IMR-90 (cell line): ENCODE data around the gene TRAPPC5. TPM values are rescaled to one million over a fixed set of nuclear protein-coding genes. Genes with fewer than 3 reads are reported as not detected.

ENCODE experiments used
- ATAC-seq: fragments of 200-7000 bp; cut with Tn5 transposase; 2 replicates; pipeline ENCODE4 v1.9.1; 2020; ENCODE audit warnings: low read depth, mild to moderate bottlenecking, moderate library complexity
- BruUV-seq: library from RNA; stranded (reverse); fragments of 400-500 nt; replicated peaks from 2 replicates; lab custom pipeline; 2021; lab: Mats Ljungman, UMichigan
- CTCF ChIA-PET: fragments of 300-600 bp; formaldehyde crosslinking; extraction: SDS; loops from one replicate; lab custom pipeline; 2021; ENCODE audit warnings: antibody characterized with exemption; lab: Yijun Ruan, JAX
- POLR2A ChIA-PET: fragments of 300-600 bp; sonication (Branson Sonifier 250); formaldehyde crosslinking; loops from one replicate; lab custom pipeline; 2022; ENCODE audit warnings: antibody characterized with exemption; ENCODE audit not compliant: unreplicated experiment; lab: Charles Lee
- DNase-seq: peaks from one replicate; pipeline ENCODE4 v3.0.0; 2013
- H2AFZ ChIP-seq: replicated peaks from 2 replicates; pipeline ENCODE3; 2013; ENCODE audit warnings: low read length, mild to moderate bottlenecking; ENCODE audit not compliant: poor library complexity
- H2AK5ac ChIP-seq: 2 replicates; pipeline ENCODE4 v1.6.1; 2013; ENCODE audit warnings: low read depth, low read length, inconsistent platforms
- H2AK9ac ChIP-seq: replicated peaks from 2 replicates; pipeline ENCODE3; 2013; ENCODE audit warnings: mild to moderate bottlenecking, low read depth, low read length, moderate library complexity; ENCODE audit not compliant: poor library complexity
- H2BK120ac ChIP-seq: 2 replicates; pipeline ENCODE4 v1.6.1; 2013; ENCODE audit warnings: low read depth, low read length, inconsistent platforms
- H2BK15ac ChIP-seq: 3 replicates; pipeline ENCODE4 v1.6.1; 2013; ENCODE audit warnings: low read depth, low read length, inconsistent platforms
- H2BK20ac ChIP-seq: 2 replicates; pipeline ENCODE4 v1.6.1; 2013; ENCODE audit warnings: low read depth, mild to moderate bottlenecking, inconsistent platforms, low read length, moderate library complexity
- H2BK5ac ChIP-seq: 2 replicates; pipeline ENCODE4 v1.6.1; 2013; ENCODE audit warnings: mild to moderate bottlenecking, low read depth, low read length, inconsistent platforms; ENCODE audit not compliant: poor library complexity, severe bottlenecking
- H3K14ac ChIP-seq: replicated peaks from 2 replicates; pipeline ENCODE4 v1.6.1; 2013; ENCODE audit warnings: low read depth, low read length, inconsistent platforms
- H3K18ac ChIP-seq: 2 replicates; pipeline ENCODE4 v1.6.1; 2013; ENCODE audit warnings: low read depth, low read length, control low read depth
- H3K23ac ChIP-seq: 2 replicates; pipeline ENCODE4 v1.6.1; 2013; ENCODE audit warnings: low read depth, low read length, inconsistent platforms
- H3K27ac ChIP-seq: 2 replicates; pipeline ENCODE4 v1.5.1; 2013; ENCODE audit warnings: mild to moderate bottlenecking, control low read depth, low read length; ENCODE audit not compliant: insufficient read depth
- H3K27me3 ChIP-seq: 2 replicates; pipeline ENCODE4 v1.6.1; 2013; ENCODE audit warnings: low read length; ENCODE audit not compliant: control insufficient read depth, insufficient read depth
- H3K36me3 ChIP-seq: 2 replicates; pipeline ENCODE4 v1.6.1; 2013; ENCODE audit warnings: low read length, mixed read lengths; ENCODE audit not compliant: control insufficient read depth, insufficient read depth
- H3K4ac ChIP-seq: 2 replicates; pipeline ENCODE4 v1.6.1; 2013; ENCODE audit warnings: low read depth, low read length, inconsistent platforms
- H3K4me1 ChIP-seq: 2 replicates; pipeline ENCODE4 v1.6.1; 2013; ENCODE audit warnings: low read length, mixed read lengths; ENCODE audit not compliant: control insufficient read depth, insufficient read depth
- H3K4me2 ChIP-seq: 2 replicates; pipeline ENCODE4 v1.6.1; 2013; ENCODE audit warnings: low read depth, mild to moderate bottlenecking, control low read depth, low read length, moderate library complexity
- H3K4me3 ChIP-seq: 2 replicates; pipeline ENCODE4 v1.5.1; 2013; ENCODE audit warnings: low read depth, mild to moderate bottlenecking, control low read depth, low read length, moderate library complexity; ENCODE audit not compliant: insufficient read depth
- H3K56ac ChIP-seq: 2 replicates; pipeline ENCODE4 v1.6.1; 2013; ENCODE audit warnings: low read length, inconsistent platforms; ENCODE audit not compliant: insufficient read depth; ENCODE audit errors: extremely low read depth
- H3K79me1 ChIP-seq, 2 experiments: 2 replicates each; pipeline ENCODE4 v1.6.1; 2013; ENCODE audit warnings: low read length in 2 of 2, inconsistent platforms in 1 of 2, low read depth in 1 of 2
- H3K9ac ChIP-seq: 2 replicates; pipeline ENCODE4 v1.6.1; 2013; ENCODE audit warnings: low read depth, low read length, control low read depth
- H3K9me1 ChIP-seq: 2 replicates; pipeline ENCODE4 v1.6.1; 2013; ENCODE audit warnings: low read length, inconsistent platforms; ENCODE audit not compliant: insufficient read depth
- H3K9me3 ChIP-seq: 2 replicates; pipeline ENCODE4 v1.6.1; 2013; ENCODE audit warnings: low read length; ENCODE audit not compliant: control insufficient read depth, insufficient read depth
- H4K20me1 ChIP-seq: 2 replicates; pipeline ENCODE4 v1.6.1; 2013; ENCODE audit warnings: low read length, inconsistent platforms; ENCODE audit not compliant: insufficient read depth
- H4K5ac ChIP-seq: 2 replicates; pipeline ENCODE4 v1.6.1; 2013; ENCODE audit warnings: mild to moderate bottlenecking, low read depth, low read length, control low read depth
- H4K8ac ChIP-seq, 2 experiments: 2 replicates each; pipeline ENCODE4 v1.6.1; 2013; ENCODE audit warnings: low read depth in 2 of 2, low read length in 2 of 2, control low read depth in 1 of 2, inconsistent platforms in 1 of 2
- H4K91ac ChIP-seq: 2 replicates; pipeline ENCODE4 v1.6.1; 2013; ENCODE audit warnings: low read depth, low read length, inconsistent platforms; ENCODE audit not compliant: insufficient read depth
- CEBPB ChIP-seq: IDR thresholded peaks from 2 replicates; pipeline ENCODE4 v1.6.1; 2012; ENCODE audit warnings: low read depth, low read length, improper control_type of control experiment
- MAFK ChIP-seq: IDR thresholded peaks from 2 replicates; pipeline ENCODE4 v1.6.1; 2012; ENCODE audit warnings: low read depth, low read length, improper control_type of control experiment
- MXI1 ChIP-seq: IDR thresholded peaks from 2 replicates; pipeline ENCODE4 v1.6.1; 2012; ENCODE audit warnings: low read depth, mild to moderate bottlenecking, low read length, moderate library complexity, borderline replicate concordance
- RFX5 ChIP-seq: IDR thresholded peaks from 2 replicates; pipeline ENCODE4 v1.8.0; 2012; ENCODE audit warnings: low read depth, mild to moderate bottlenecking, low read length, moderate library complexity
- SMC3 ChIP-seq: fragments of 150-350 bp; IDR thresholded peaks from 2 replicates; pipeline ENCODE4 v1.6.1; 2016; ENCODE audit warnings: low read depth, mild to moderate bottlenecking, antibody characterized with exemption, low read length, moderate library complexity
- WGBS, 2 experiments: methylation state at CpG; one replicate each; pipeline versions ENCODE4 v1.1.5 to v1.1.7; 2013; ENCODE audit warnings: missing lambda C conversion rate in 2 of 2; ENCODE audit not compliant: insufficient read length in 1 of 2; ENCODE audit errors: extremely low coverage in 2 of 2; 5-methylcytosine and 5-hydroxymethylcytosine counted together
- dilution Hi-C: fragments of 300-500 bp; cut with HindIII; formaldehyde crosslinking; loops from one replicate; pipeline ENCODE4 v1.14.3; 2018; ENCODE audit warnings: low sequenced_read_pairs; ENCODE audit not compliant: unreplicated experiment
- in situ Hi-C: fragments of 300-500 bp; cut with MboI; formaldehyde crosslinking; loops from 3 replicates; pipeline ENCODE4 v1.14.3; 2019; ENCODE audit warnings: low sequenced_read_pairs, inconsistent platforms, mixed read lengths
- intact Hi-C: fragments of 100-400 bp; cut with micrococcal nuclease; formaldehyde crosslinking; loops from 2 replicates; pipeline ENCODE4 v1.10.0; 2022
- polyA plus RNA-seq, 3 experiments: library from polyadenylated mRNA; depleted of rRNA; stranded (reverse); fragments of >200 nt; gene quantifications; 2 replicates each; pipeline ENCODE4 v1.2.3, GENCODE V29; 2012; ENCODE audit warnings: low replicate concordance in 1 of 3
- total RNA-seq: library from RNA; depleted of rRNA; stranded (reverse); fragments of >200 nt; gene quantifications from 2 replicates; pipeline ENCODE4 v1.2.3, GENCODE V29; 2012; rRNA removed
- TF ChIP-seq, protein P1 (sequence below): fragments of 150-350 bp; IDR thresholded peaks from 2 replicates; pipeline ENCODE4 v1.6.1; 2017; ENCODE audit warnings: mild to moderate bottlenecking, antibody characterized with exemption, low read length, low read depth

The TRAPPC5 gene
- total and polyA plus RNA-seq, 2 of the 4 experiments (the other 2 are of a cell fraction): 54.7 to 109 TPM

DNA sequence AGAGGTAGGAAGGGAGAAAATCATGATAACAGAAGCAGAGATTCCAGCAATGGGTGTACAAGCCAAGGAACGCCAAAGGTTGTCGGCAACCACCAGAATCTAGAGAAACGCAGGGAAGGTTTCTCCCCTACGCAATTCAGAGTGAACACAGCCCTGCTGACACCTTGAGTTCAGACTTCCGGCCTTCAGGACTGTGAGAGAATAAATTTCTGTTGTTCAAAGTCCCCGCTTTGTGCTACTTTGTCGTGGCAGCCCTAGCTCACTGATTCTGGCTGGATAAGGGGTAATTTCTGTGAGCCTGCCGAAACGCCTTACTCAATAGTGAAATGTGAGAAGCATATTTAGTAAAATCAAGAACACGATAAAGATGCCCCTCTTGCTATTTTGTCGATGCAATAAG, 56.6 kb downstream of the TRAPPC5 start:
- Histone ChIP-seq H2BK15ac (no peak overlapping the region), H3K27me3 (peaks cover 15% of the 10 kb centered on the region), H3K36me3 (no peaks in the 10 kb centered on the region), H3K9me3 (no peaks in the 10 kb centered on the region), H4K8ac (no peak overlapping the region), H2AK5ac (no peak overlapping the region), H2BK5ac (no peak overlapping the region), H2BK20ac (no peak overlapping the region), H2BK120ac (no peak overlapping the region), H3K18ac (no peak overlapping the region), H4K5ac (no peak overlapping the region), H3K9ac (no peak overlapping the region), H3K56ac (no peak overlapping the region), H3K4ac (no peak overlapping the region), H4K20me1 (no peaks in the 10 kb centered on the region), H3K27ac (no peak overlapping the region), H3K4me2 (no peak overlapping the region), H3K79me1 (no peaks in the 10 kb centered on the region), H4K91ac (no peak overlapping the region), H3K23ac (no peak overlapping the region), H3K9me1 (no peaks in the 10 kb centered on the region), H2AK9ac (no peak overlapping the region), H3K14ac (no peak overlapping the region), H3K4me3 (no peak overlapping the region), H3K4me1 (no peaks in the 10 kb centered on the region), H2AFZ (no peak overlapping the region)
- TF ChIP-seq CEBPB (no peak), MXI1 (no peak), RFX5 (no peak), SMC3 (no peak), MAFK (no peak)
- TF ChIP-seq, protein P1, sequence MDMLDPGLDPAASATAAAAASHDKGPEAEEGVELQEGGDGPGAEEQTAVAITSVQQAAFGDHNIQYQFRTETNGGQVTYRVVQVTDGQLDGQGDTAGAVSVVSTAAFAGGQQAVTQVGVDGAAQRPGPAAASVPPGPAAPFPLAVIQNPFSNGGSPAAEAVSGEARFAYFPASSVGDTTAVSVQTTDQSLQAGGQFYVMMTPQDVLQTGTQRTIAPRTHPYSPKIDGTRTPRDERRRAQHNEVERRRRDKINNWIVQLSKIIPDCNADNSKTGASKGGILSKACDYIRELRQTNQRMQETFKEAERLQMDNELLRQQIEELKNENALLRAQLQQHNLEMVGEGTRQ: no peak
- ChIA-PET POLR2A (no interaction called here), CTCF (no interaction called here)
- no CpG with 5 or more reads among the region's 11 CpGs for WGBS, 2 experiments
- dilution Hi-C loops: no loop called here
- DNase-seq: no peak
- intact Hi-C loops: no loop called here
- no peak for ATAC-seq
- BruUV-seq: no TSS peak
- in situ Hi-C loops: no loop called here

Other genes starting within 250 kb of the TRAPPC5 start
- 0.72 and 1.1 TPM in 2 replicates for gene PEX11G, start 191.8 kb upstream of the TRAPPC5 start, total RNA-seq
- gene PEX11G, start 191.8 kb upstream of the TRAPPC5 start, polyA plus RNA-seq (2012; rRNA removed): 1.7 and 1.9 TPM in 2 replicates
- gene ZNF358, start 164.7 kb upstream of the TRAPPC5 start, total RNA-seq: 5.4 and 9.2 TPM in 2 replicates
- 30.7 and 34.9 TPM in 2 replicates for gene ZNF358, start 164.7 kb upstream of the TRAPPC5 start, polyA plus RNA-seq (2012; rRNA removed)
- gene MCOLN1, start 158.2 kb upstream of the TRAPPC5 start, total RNA-seq: 2.5 and 3.4 TPM in 2 replicates
- gene MCOLN1, start 158.2 kb upstream of the TRAPPC5 start, polyA plus RNA-seq (2012; rRNA removed): 19.6 and 24.3 TPM in 2 replicates
- gene PNPLA6, start 145.1 kb upstream of the TRAPPC5 start, total RNA-seq: 17.9 and 20.0 TPM in 2 replicates
- 52.7 and 55.6 TPM in 2 replicates for gene PNPLA6, start 145.1 kb upstream of the TRAPPC5 start, polyA plus RNA-seq (2012; rRNA removed)
- gene CAMSAP3, start 85.0 kb upstream of the TRAPPC5 start, total RNA-seq: not detected in 2 replicates
- gene CAMSAP3, start 85.0 kb upstream of the TRAPPC5 start, polyA plus RNA-seq (2012; rRNA removed): not detected in 2 replicates
- 28.1 and 29.9 TPM in 2 replicates for gene XAB2, start 51.3 kb upstream of the TRAPPC5 start, total RNA-seq
- 34.4 and 39.4 TPM in 2 replicates for gene XAB2, start 51.3 kb upstream of the TRAPPC5 start, polyA plus RNA-seq (2012; rRNA removed)
- 1.4 and 5.3 TPM in 2 replicates for gene PET100, start 51.0 kb upstream of the TRAPPC5 start, total RNA-seq
- gene PET100, start 51.0 kb upstream of the TRAPPC5 start, polyA plus RNA-seq (2012; rRNA removed): 31.4 and 40.0 TPM in 2 replicates
- not detected in 2 replicates for gene PCP2, start 47.1 kb upstream of the TRAPPC5 start, total RNA-seq
- not detected in 2 replicates for gene PCP2, start 47.1 kb upstream of the TRAPPC5 start, polyA plus RNA-seq (2012; rRNA removed)
- gene STXBP2, start 43.7 kb upstream of the TRAPPC5 start, total RNA-seq: 3.9 and 8.6 TPM in 2 replicates
- 12.5 and 12.6 TPM in 2 replicates for gene STXBP2, start 43.7 kb upstream of the TRAPPC5 start, polyA plus RNA-seq (2012; rRNA removed)
- not detected in 2 replicates for gene RETN, start 11.8 kb upstream of the TRAPPC5 start, total RNA-seq
- not detected in 2 replicates for gene RETN, start 11.8 kb upstream of the TRAPPC5 start, polyA plus RNA-seq (2012; rRNA removed)
- not detected in 2 replicates for gene MCEMP1, start 3.7 kb upstream of the TRAPPC5 start, total RNA-seq
- 0.15 TPM in 1 of 2 replicates, not detected in the other for gene MCEMP1, start 3.7 kb upstream of the TRAPPC5 start, polyA plus RNA-seq (2012; rRNA removed)
- gene FCER2, start 21.3 kb downstream of the TRAPPC5 start, total RNA-seq: not detected in 2 replicates
- not detected in 2 replicates for gene FCER2, start 21.3 kb downstream of the TRAPPC5 start, polyA plus RNA-seq (2012; rRNA removed)
- not detected in 2 replicates for gene CLEC4G, start 51.3 kb downstream of the TRAPPC5 start, total RNA-seq
- gene CLEC4G, start 51.3 kb downstream of the TRAPPC5 start, polyA plus RNA-seq (2012; rRNA removed): not detected in 2 replicates
- not detected in 2 replicates for gene CD209, start 66.7 kb downstream of the TRAPPC5 start, total RNA-seq
- gene CD209, start 66.7 kb downstream of the TRAPPC5 start, polyA plus RNA-seq (2012; rRNA removed): not detected in 2 replicates
- not detected in 2 replicates for gene CLEC4M, start 82.4 kb downstream of the TRAPPC5 start, total RNA-seq
- gene CLEC4M, start 82.4 kb downstream of the TRAPPC5 start, polyA plus RNA-seq (2012; rRNA removed): not detected in 2 replicates
- gene EVI5L, start 149.4 kb downstream of the TRAPPC5 start, total RNA-seq: 12.7 and 15.0 TPM in 2 replicates
- gene EVI5L, start 149.4 kb downstream of the TRAPPC5 start, polyA plus RNA-seq (2012; rRNA removed): 14.6 and 15.0 TPM in 2 replicates
- gene PRR36, start 193.6 kb downstream of the TRAPPC5 start, total RNA-seq: not detected in 2 replicates
- gene PRR36, start 193.6 kb downstream of the TRAPPC5 start, polyA plus RNA-seq (2012; rRNA removed): 0.02 and 0.06 TPM in 2 replicates
- 6.9 and 7.2 TPM in 2 replicates for gene LRRC8E, start 207.7 kb downstream of the TRAPPC5 start, total RNA-seq
- 6.4 and 6.9 TPM in 2 replicates for gene LRRC8E, start 207.7 kb downstream of the TRAPPC5 start, polyA plus RNA-seq (2012; rRNA removed)
- gene MAP2K7, start 223.0 kb downstream of the TRAPPC5 start, total RNA-seq: 3.9 and 4.1 TPM in 2 replicates
- 15.6 TPM in 2 replicates for gene MAP2K7, start 223.0 kb downstream of the TRAPPC5 start, polyA plus RNA-seq (2012; rRNA removed)
- gene TGFBR3L, start 234.0 kb downstream of the TRAPPC5 start, total RNA-seq: not detected in 2 replicates
- gene TGFBR3L, start 234.0 kb downstream of the TRAPPC5 start, polyA plus RNA-seq (2012; rRNA removed): 0.94 and 2.2 TPM in 2 replicates
- gene SNAPC2, start 239.5 kb downstream of the TRAPPC5 start, total RNA-seq: 12.5 TPM in 2 replicates
- gene SNAPC2, start 239.5 kb downstream of the TRAPPC5 start, polyA plus RNA-seq (2012; rRNA removed): 29.2 and 34.9 TPM in 2 replicates
- gene CTXN1, start 245.3 kb downstream of the TRAPPC5 start, total RNA-seq: 0.36 and 0.56 TPM in 2 replicates
- 7.4 and 12.8 TPM in 2 replicates for gene CTXN1, start 245.3 kb downstream of the TRAPPC5 start, polyA plus RNA-seq (2012; rRNA removed)